ENCODE data around the gene ANP32B.
"Not testable (repeated sequence)": the region's sequence is repeated elsewhere in the genome, so short reads cannot be mapped to it uniquely, and the experiment has no call there.

Gene ANP32B

GRCh38 chr9:97962575-97962974 lies 20.6 kb upstream of the ANP32B start:
- DNase-seq = no peak

GRCh38 chr9:97963232-97963631 lies 19.9 kb upstream of the ANP32B start:
- DNase-seq = no peak

- DNase-seq = no peak
Observed at GRCh38 chr9:97964901-97965300, 18.2 kb upstream of the ANP32B start.

DNA sequence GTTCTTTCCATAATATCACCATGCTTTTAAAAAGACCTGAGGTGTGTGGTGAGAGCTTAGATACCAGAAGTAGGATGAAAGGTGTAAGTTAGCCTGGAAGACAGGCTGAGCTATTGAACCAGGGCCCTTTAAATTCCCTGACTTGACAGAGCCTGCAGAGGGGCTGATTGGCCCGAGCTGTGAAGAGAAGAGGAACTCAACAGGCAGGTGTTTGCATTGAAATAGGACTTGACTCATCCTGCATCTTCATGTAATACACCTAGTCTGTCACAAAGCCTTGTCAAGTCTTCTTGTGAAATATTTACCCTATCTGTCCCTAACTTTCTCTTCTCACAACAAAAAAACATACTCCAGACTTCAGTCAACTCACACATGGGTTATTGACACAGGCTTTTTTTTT lies 16.6 kb upstream of the ANP32B start:
- DNase-seq = no peak

DNA sequence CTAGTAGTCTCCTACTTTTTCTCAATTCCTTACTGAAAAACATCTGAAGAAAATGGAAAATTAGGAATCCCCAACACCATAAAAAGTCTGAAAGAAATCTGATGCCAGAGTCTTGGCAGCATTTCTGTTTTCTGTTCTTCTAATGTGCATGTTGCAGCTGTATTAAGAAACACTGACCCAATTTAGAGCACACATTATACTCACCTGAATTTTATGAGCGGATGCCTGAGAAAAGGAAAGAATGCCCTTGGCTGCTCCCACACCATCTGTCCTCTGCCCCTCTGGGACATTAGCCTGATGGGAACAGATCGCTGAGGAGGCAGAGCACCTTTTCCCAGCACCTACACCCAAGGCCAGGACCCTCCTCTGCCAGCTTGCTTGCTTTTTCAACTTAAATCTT lies 14.1 kb upstream of the ANP32B start:
- DNase-seq = no peak

DNA sequence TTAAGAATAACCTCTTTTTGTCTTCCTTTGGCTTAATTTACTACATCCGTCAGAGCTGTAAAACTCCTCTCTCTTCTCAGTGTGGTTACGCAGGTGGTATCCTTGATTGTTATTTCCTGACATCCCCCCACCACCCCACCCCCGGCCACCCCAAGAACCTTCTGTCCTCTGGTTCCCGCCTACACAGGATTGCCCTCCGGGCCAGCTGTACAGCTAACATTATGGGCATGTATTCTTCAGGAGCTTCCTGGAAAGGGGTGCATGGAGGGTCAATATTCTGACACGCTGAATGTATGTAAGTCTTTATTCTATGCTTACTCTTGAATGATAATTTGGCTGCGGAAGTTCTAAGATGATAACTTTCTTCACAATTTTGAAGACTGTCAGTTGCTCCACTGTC lies 13.0 kb upstream of the ANP32B start:
- no peak for DNase-seq

DNA sequence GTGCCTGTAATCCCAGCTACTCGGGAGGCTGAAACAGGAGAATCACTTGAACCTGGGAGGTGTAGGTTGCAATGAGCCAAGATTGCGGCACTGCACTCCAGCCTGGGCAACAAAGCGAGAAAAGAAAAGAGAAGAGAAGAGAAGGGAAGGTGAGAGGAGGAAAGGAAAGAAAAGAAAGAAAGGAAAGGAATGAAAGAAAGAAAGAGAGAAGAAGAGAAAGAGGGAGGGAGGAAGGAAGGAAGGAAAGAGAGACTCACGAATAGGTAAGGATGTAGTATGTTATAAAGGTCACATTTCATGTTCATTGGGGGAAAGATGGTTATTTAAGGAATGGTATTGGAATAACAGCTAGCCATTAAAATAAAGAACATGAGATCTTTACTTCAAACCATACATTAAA lies 10.4 kb upstream of the ANP32B start:
- DNase-seq = no peak

- DNase-seq = no peak
Observed at GRCh38 chr9:97975376-97975775, 7.8 kb upstream of the ANP32B start.

- DNase-seq = not testable (repeated sequence)
Observed at GRCh38 chr9:97976633-97977032, 6.5 kb upstream of the ANP32B start.

DNA sequence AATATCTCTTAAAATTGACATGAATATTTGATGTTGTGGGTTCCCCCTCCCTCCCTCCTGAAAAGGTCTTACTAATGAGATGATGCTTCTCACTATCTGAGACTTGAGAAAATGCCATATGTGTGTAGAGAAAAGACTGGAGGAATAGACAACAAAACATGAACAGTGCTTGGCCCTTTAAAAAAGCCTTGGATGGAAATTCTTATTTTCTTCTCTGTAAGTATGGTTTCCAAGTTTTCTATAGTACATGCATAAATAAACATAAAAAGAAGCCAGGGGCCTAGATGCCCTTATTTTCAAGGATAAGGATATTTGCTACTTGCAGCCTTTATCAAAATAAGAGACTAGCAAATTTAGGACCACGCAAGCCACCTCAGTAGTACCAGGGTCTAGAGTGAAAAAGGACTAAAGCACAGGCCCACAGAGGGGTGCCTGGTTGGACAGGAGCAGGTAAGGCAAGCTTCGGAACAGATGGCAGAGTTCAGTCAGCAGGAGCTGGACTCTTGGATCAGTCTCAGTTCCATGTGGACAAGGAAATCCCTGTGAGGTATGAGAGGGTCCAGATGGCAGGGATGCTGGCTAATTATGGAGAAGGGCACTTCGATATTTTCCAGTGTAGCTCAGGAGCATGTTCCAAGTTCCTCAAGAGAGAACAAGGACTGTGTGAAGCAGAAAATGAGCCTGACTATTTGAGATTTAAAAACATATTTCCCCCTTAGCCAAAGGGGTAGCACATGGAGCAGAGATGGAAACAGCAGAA lies 4.6 kb upstream of the ANP32B start:
- DNase-seq = peak in 1 of 56 donors; percentile 3

DNA sequence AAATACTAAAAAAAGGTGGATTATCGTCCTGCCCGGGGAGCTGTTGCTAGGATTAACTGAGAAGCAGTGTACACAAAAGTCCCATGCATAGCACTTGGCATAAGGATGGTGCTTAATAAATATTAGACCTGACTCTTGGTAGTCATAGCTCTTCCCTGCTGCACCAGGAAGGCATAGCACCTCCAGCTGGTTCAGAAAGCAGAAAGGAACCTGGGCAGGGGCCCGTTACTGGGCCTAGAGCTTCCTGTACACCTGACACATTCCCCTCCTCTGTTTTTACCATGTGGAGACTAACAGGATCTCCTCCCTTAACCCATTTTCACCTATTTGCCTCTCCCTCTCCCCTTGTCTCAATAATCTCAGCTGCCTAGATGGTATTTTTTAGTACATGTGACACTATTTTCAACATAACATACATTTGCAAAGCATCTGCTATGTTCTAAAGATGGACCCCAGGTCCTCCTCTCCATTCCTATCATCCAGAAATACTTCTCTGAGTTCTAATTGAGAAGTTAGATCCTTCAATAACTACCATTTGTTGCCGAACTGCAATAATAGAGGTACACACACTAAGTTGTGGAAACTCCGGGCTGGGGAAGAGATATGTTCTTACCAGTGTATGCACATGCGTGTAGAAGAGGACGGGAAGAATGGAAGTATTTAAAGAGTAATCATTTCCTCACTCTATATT lies 3.2 kb upstream of the ANP32B start:
- DNase-seq = no peak

DNA sequence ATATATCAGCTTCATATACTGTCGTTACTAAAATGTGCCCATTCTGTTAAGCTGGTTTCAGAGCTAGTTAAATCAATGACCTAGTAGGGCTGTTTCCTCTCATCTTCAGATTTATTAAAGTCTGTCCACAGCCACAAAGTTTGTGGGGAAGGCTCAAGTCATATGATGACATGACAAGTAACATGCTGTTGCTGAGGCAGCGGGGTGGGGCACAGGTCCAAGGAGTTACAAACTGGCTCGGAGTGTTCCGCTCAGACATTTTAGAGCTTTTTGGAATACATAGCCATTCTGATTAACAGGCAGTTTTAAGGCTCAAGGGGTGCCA lies 2.7 kb upstream of the ANP32B start:
- DNase-seq = peak in 6 of 56 donors; percentile 3 to 47 (median 10)

GRCh38 chr9:97980918-97981845 lies 2.0 kb upstream of the ANP32B start:
- peak in 47 of 56 donors; percentile 10 to 87 (median 45) for DNase-seq

DNA sequence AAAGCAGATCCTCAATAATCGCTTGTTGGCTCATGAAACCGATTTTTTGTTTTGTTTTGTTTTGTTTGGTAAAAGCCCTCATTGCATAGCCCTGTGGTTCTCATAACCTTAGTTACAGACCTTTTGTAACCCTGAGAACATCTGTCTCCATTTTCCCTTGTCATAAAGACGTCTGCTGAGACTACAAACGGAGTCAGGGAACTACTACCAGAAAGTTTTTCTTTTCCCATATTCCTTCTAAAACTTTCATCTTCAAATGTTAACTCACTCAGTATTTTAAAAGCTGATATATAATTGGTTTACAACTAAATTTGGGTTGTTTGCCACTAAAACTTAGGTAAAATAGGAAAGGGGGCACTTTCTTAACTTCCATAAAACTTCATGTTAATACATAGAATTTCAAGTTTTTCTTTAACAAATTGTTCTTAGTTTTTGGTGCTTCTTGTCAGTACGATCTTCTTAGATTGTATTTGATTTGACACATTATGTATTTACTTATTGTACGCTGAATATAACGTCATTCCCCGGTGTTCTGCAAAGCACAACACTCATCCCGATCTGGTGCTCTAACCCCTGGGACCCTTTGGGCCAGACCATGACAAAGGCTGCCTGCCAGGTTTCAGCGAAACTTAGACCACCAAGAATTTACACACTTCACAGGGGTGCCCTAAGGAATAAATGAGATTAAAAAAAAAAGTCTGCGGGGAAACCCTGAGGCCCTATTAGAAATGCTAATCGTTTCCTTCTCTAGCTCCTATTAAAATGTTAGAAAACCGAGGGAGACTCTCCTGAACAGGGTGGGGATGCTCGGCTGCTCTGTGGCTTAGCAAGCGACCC lies 1.1 kb upstream of the ANP32B start:
- no peak for DNase-seq

GRCh38 chr9:97983589-97984187 lies 547 bp downstream of the ANP32B start:
- peak in 28 of 56 donors; percentile 29 to 84 (median 55) for DNase-seq

- DNase-seq = peak in 50 of 56 donors; percentile 11 to 80 (median 59)
Observed at GRCh38 chr9:97984188-97985057, 1.3 kb downstream of the ANP32B start.

DNA sequence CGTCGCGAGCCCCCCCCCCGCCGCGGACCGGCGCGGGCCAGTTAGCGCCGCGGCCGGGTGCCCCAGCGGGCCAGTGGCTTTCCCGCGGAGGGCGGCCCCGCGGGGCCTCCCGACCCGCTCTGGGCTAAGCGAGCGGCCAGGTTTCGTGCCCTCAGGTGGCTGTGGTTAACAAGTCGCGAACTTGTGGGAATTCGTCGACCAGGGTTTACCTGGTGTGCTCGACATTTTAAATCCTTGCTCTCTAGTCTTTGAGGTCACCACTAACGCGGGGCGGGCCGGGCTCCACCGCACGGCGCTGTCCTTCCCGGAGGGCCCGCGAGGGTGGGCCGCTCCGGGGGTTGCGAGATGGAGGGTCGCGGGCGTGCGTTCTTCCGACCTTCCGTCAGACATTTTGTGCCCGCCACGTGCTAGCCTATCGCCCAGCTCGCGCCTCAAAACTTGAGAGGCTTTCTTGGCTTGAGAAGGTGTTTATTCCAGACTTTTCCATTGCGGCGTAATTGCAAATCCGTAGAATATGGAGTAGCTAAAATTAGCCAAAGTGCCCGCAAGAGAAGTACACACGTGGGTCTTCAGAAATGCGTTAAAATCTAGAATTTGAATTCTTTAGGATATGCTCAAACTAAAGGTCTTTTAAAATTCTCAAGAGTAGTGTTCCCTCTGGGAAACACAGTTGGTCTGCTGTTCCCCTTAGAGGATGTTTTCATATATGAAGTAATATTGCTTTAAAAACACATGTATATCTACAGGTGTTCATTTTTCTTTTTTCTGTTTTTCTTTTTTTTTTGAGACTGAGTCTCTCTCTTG lies 2.1 kb downstream of the ANP32B start:
- peak in 4 of 56 donors; percentile 15 to 56 (median 30) for DNase-seq

DNA sequence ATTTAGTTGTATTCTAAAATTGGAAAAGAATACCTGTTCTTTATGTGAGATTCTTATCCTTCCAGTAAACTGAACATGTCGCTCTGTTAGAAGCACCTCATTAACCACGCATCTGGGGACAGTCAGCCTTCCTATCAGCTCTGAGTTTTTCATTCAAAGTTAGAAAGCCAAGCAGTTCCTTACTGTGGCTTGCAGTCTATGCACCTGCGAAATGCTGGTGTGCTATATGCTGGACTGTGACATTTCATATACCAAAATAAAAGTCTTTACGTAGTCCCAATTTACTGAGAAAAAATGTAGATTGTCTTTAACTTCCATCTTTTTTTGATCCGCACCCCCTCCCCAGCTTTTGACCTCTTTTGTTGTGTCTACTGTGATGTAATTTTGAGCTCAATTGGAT lies 4.3 kb downstream of the ANP32B start:
- no peak for DNase-seq

DNA sequence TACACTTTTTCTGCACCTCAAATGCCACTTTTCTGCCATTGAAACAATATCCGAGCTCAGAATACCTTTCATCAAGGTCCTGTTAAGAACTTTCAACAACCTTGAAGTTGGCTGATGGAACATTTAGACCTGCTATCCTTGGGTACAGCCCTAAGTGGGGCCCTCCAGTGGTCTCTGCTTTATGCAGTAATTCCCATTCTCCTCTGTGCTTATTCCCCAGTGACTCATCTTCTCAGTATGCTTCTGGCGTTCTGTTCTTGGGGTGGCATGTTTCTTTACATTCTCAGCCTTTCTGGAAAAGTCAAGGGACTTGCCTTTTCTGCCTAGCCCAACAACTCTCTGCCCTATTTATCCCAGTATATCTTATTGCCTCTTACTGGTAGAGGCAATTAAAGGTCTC lies 7.1 kb downstream of the ANP32B start:
- DNase-seq = no peak
